ENCODE results near the gene HTT. TPM values are rescaled to one million over a fixed set of nuclear protein-coding genes. Genes with fewer than 3 reads are reported as not detected.

HTT gene
- total and polyA plus RNA-seq, 10 of the 15 experiments (the other 5 are each of a cell fraction or from before 2014, with no cell fraction given) = 3.3 to 113 (median 43.3) TPM

DNA sequence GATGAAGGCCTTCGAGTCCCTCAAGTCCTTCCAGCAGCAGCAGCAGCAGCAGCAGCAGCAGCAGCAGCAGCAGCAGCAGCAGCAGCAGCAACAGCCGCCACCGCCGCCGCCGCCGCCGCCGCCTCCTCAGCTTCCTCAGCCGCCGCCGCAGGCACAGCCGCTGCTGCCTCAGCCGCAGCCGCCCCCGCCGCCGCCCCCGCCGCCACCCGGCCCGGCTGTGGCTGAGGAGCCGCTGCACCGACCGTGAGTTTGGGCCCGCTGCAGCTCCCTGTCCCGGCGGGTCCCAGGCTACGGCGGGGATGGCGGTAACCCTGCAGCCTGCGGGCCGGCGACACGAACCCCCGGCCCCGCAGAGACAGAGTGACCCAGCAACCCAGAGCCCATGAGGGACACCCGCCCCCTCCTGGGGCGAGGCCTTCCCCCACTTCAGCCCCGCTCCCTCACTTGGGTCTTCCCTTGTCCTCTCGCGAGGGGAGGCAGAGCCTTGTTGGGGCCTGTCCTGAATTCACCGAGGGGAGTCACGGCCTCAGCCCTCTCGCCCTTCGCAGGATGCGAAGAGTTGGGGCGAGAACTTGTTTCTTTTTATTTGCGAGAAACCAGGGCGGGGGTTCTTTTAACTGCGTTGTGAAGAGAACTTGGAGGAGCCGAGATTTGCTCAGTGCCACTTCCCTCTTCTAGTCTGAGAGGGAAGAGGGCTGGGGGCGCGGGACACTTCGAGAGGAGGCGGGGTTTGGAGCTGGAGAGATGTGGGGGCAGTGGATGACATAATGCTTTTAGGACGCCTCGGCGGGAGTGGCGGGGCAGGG lies 568 bp downstream of the HTT start:
- Histone ChIP-seq H2AFZ (ENCODE audit: control insufficient read depth, low read depth, low read length) (peak overlapping the region; percentile 21; the same call in 1 of the 2 replicates), H3K4me1 (ENCODE audit: control insufficient read depth, insufficient read depth, low read length) (peaks cover 9% of the 10 kb centered on the region), H3K4me3 (peak overlapping the region; percentile 100), H3K4me2 (ENCODE audit: control insufficient read depth, insufficient read depth) (peak overlapping the region; percentile 49), H3K36me3 (ENCODE audit: control insufficient read depth in 2 of 2, insufficient read depth in 2 of 2, low read length in 1 of 2) (no peaks in the 10 kb centered on the region), H3K27ac (ENCODE audit: control insufficient read depth, insufficient read depth) (peak overlapping the region; percentile 94), H3K27me3 (replicated peaks in 1 of 2; ENCODE audit: control insufficient read depth in 2 of 2, insufficient read depth in 2 of 2, low read length in 1 of 2) (no peaks in the 10 kb centered on the region), H3K79me2 (ENCODE audit: control insufficient read depth, insufficient read depth, low read length) (peaks cover 49% of the 10 kb centered on the region), H3K9me3 (replicated peaks; ENCODE audit: control insufficient read depth, insufficient read depth, low read length) (no peaks in the 10 kb centered on the region), H3K9ac (ENCODE audit: control insufficient read depth, insufficient read depth, low read length) (peak overlapping the region; percentile 93), H4K20me1 (ENCODE audit: control insufficient read depth, insufficient read depth) (no peaks in the 10 kb centered on the region)
- FAIRE-seq (peak; percentile 41), DNase-seq (ENCODE audit: low read depth, low spot score) (no peak), ATAC-seq (peak; percentile 17)
- intact Hi-C loops (cut with micrococcal nuclease; ENCODE audit: unreplicated experiment) = loop anchor here (10.0 kb wide), 1 partner anchor 810 kb away; the partner anchor contains the start of gene MXD4
- ChIA-PET CTCF (interaction anchor here (0.9 kb wide), 1 partner anchor 140 kb away, joined by 3 read pairs; no protein-coding TSS in a partner anchor), SMC1A (ENCODE audit: uncharacterized antibody, unreplicated experiment) (interaction anchor here (1.5 kb wide), 1 partner anchor 31 kb away, joined by 3 read pairs; no protein-coding TSS in a partner anchor), RAD21 (ENCODE audit: unreplicated experiment) (interaction anchor here (0.7 to 1.2 kb wide), 3 partner anchors 27 to 33 kb away, joined by 3 to 4 read pairs (median 3); no protein-coding TSS in a partner anchor), POLR2A (interaction anchor here (0.9 to 2.7 kb wide), 7 partner anchors 8 to 139 kb away, joined by 3 to 7 read pairs (median 4); no protein-coding TSS in a partner anchor)
- in situ Hi-C loops (cut with MboI) = no loop called here
- TSS peak; percentile 94 for BruUV-seq (replicated peaks)
- WGBS (ENCODE audit: insufficient coverage, insufficient replicate concordance, low lambda C conversion rate, missing lambda C conversion rate) = 0% methylated on average over 31 of the region's 60 CpGs
- TF ChIP-seq POLR2AphosphoS5 (IDR thresholded peaks at IDR 0.05; ENCODE audit: low read length) = peak; percentile 91
- TF ChIP-seq ZNF384 (IDR thresholded peaks at IDR 0.05; ENCODE audit: borderline replicate concordance, low read depth, low read length) = no peak
- TF ChIP-seq, protein P1, sequence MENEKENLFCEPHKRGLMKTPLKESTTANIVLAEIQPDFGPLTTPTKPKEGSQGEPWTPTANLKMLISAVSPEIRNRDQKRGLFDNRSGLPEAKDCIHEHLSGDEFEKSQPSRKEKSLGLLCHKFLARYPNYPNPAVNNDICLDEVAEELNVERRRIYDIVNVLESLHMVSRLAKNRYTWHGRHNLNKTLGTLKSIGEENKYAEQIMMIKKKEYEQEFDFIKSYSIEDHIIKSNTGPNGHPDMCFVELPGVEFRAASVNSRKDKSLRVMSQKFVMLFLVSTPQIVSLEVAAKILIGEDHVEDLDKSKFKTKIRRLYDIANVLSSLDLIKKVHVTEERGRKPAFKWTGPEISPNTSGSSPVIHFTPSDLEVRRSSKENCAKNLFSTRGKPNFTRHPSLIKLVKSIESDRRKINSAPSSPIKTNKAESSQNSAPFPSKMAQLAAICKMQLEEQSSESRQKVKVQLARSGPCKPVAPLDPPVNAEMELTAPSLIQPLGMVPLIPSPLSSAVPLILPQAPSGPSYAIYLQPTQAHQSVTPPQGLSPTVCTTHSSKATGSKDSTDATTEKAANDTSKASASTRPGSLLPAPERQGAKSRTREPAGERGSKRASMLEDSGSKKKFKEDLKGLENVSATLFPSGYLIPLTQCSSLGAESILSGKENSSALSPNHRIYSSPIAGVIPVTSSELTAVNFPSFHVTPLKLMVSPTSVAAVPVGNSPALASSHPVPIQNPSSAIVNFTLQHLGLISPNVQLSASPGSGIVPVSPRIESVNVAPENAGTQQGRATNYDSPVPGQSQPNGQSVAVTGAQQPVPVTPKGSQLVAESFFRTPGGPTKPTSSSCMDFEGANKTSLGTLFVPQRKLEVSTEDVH (IDR thresholded peaks at IDR 0.05; ENCODE audit: low read depth, partially characterized antibody) = no peak
- peak; percentile 71; the same call in 1 of the 2 replicates for TF ChIP-seq SPI1 (IDR thresholded peaks at IDR 0.05; ENCODE audit: borderline replicate concordance, insufficient read depth, low read depth, low read length)
- TF ChIP-seq, protein P2, sequence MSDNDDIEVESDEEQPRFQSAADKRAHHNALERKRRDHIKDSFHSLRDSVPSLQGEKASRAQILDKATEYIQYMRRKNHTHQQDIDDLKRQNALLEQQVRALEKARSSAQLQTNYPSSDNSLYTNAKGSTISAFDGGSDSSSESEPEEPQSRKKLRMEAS (IDR thresholded peaks at IDR 0.05; ENCODE audit: low read depth, low read length) = no peak
- TF ChIP-seq PML (IDR thresholded peaks at IDR 0.05; ENCODE audit: low read length) = no peak
- TF ChIP-seq NBN (IDR thresholded peaks at IDR 0.05) = 0 out of 2 replicates have a peak, but pooled peaks have one; percentile 18
- TF ChIP-seq CHD2 (IDR thresholded peaks at IDR 0.05; ENCODE audit: borderline replicate concordance, low read depth, low read length) = peak; percentile 56
- TF ChIP-seq HDGF (IDR thresholded peaks at IDR 0.05) = no peak
- no peak for TF ChIP-seq NRF1 (conservative IDR thresholded peaks at IDR 0.05; ENCODE audit: low read depth, low read length)
- peak; percentile 20; the same call in 1 of the 2 replicates for TF ChIP-seq POLR2AphosphoS2 (IDR thresholded peaks at IDR 0.05; ENCODE audit: low read depth, low read length)
- 0 out of 2 replicates have a peak, but pooled peaks have one; percentile 20 for TF ChIP-seq STAT1 (conservative IDR thresholded peaks at IDR 0.05)
- TF ChIP-seq CREM (IDR thresholded peaks at IDR 0.05; ENCODE audit: low read depth) = peak; percentile 44; the same call in 1 of the 2 replicates
- TF ChIP-seq ATF7 (IDR thresholded peaks at IDR 0.05; ENCODE audit: low read depth) = peak; percentile 89
- TF ChIP-seq POU2F2 (IDR thresholded peaks at IDR 0.05; ENCODE audit: borderline replicate concordance, low read depth, low read length) = peak; percentile 51; the same call in 1 of the 3 replicates
- TF ChIP-seq TCF3 (IDR thresholded peaks at IDR 0.05; ENCODE audit: borderline replicate concordance, insufficient read depth, low read depth, low read length) = no peak
- TF ChIP-seq ZNF207 (IDR thresholded peaks at IDR 0.05; ENCODE audit: borderline replicate concordance) = 0 out of 2 replicates have a peak, but pooled peaks have one; percentile 32
- no peak for TF ChIP-seq HCFC1 (IDR thresholded peaks at IDR 0.05; ENCODE audit: low read length)
- TF ChIP-seq JUNB (IDR thresholded peaks at IDR 0.05) = 0 out of 2 replicates have a peak, but pooled peaks have one; percentile 7
- TF ChIP-seq BACH1 (IDR thresholded peaks at IDR 0.05; ENCODE audit: borderline replicate concordance) = 0 out of 2 replicates have a peak, but pooled peaks have one; percentile 16
- 0 out of 2 replicates have a peak, but pooled peaks have one; percentile 61 for TF ChIP-seq CBFB (IDR thresholded peaks at IDR 0.05; ENCODE audit: low read depth)

All from GM12878 (cell line).